Keratinocyte (primary cell): ENCODE data around the gene SLC25A21. TPM values are rescaled to one million over a fixed set of nuclear protein-coding genes. Genes with fewer than 3 reads are reported as not detected.

Source experiments
- DNase-seq: peaks from one replicate; pipeline ENCODE4 v3.0.0-alpha.2; 2011; ENCODE audit warnings: low read depth, missing footprints, low spot score
- FAIRE-seq: peaks from 2 replicates; lab custom pipeline; 2011; peaks lifted over from hg19 to GRCh38; lab: Jason Lieb, UNC
- H2AFZ ChIP-seq: 2 replicates; pipeline ENCODE4 v1.6.0; 2012; ENCODE audit warnings: low read length, control low read depth, inconsistent platforms; ENCODE audit not compliant: control insufficient read depth
- H3K27ac ChIP-seq: 2 replicates; pipeline ENCODE4 v1.5.1; 2011; ENCODE audit warnings: low read length; ENCODE audit not compliant: control insufficient read depth, insufficient read depth
- H3K27me3 ChIP-seq: 3 replicates; pipeline ENCODE4 v1.6.0; 2011; ENCODE audit warnings: low read length; ENCODE audit not compliant: control insufficient read depth, insufficient read depth; ENCODE audit errors: extremely low read depth
- H3K36me3 ChIP-seq, 2 experiments: 2 replicates in 1 of 2; 3 replicates in 1 of 2; pipeline ENCODE4 v1.5.1; 2011; ENCODE audit warnings: low read length in 2 of 2, mild to moderate bottlenecking in 1 of 2; ENCODE audit not compliant: control insufficient read depth in 2 of 2, insufficient read depth in 2 of 2; ENCODE audit errors: extremely low read depth in 1 of 2
- H3K4me1 ChIP-seq: 3 replicates; pipeline ENCODE4 v1.5.1; 2011; ENCODE audit warnings: low read length; ENCODE audit not compliant: control insufficient read depth, insufficient read depth; ENCODE audit errors: extremely low read depth
- H3K4me2 ChIP-seq: 3 replicates; pipeline ENCODE4 v1.6.0; 2011; ENCODE audit warnings: low read depth, low read length; ENCODE audit not compliant: control insufficient read depth, insufficient read depth; ENCODE audit errors: extremely low read depth
- H3K4me3 ChIP-seq, 3 experiments: fragments of 200-600 bp in 1 of 3; sonication (generic) in 1 of 3; 2 replicates in 2 of 3; 3 replicates in 1 of 3; pipeline ENCODE4 v1.5.1; 2011 to 2016; ENCODE audit warnings: low read length in 3 of 3, mild to moderate bottlenecking in 3 of 3, control low read depth in 2 of 3, inconsistent platforms in 1 of 3, low read depth in 1 of 3, mixed read lengths in 1 of 3, mixed run types in 1 of 3, moderate library complexity in 1 of 3; ENCODE audit not compliant: control insufficient read depth in 2 of 3, insufficient read depth in 2 of 3; ENCODE audit errors: extremely low read depth in 1 of 3
- H3K79me2 ChIP-seq: 2 replicates; pipeline ENCODE4 v1.6.0; 2012; ENCODE audit warnings: low read length; ENCODE audit not compliant: control insufficient read depth, insufficient read depth
- H3K9ac ChIP-seq: 3 replicates; pipeline ENCODE4 v1.6.0; 2011; ENCODE audit warnings: low read length; ENCODE audit not compliant: control insufficient read depth, insufficient read depth; ENCODE audit errors: extremely low read depth
- H3K9me1 ChIP-seq: 3 replicates; pipeline ENCODE4 v1.6.0; 2011; ENCODE audit warnings: low read length; ENCODE audit not compliant: control insufficient read depth, insufficient read depth; ENCODE audit errors: extremely low read depth
- H3K9me3 ChIP-seq: 2 replicates; pipeline ENCODE4 v1.5.1; 2012; ENCODE audit warnings: low read depth, low read length; ENCODE audit not compliant: control insufficient read depth
- H4K20me1 ChIP-seq: 3 replicates; pipeline ENCODE4 v1.6.0; 2011; ENCODE audit warnings: low read length; ENCODE audit not compliant: control insufficient read depth, insufficient read depth; ENCODE audit errors: extremely low read depth
- EZH2 ChIP-seq: IDR thresholded peaks from one replicate; pipeline ENCODE4 v1.6.1; 2012; ENCODE audit warnings: inconsistent platforms, mild to moderate bottlenecking, low read length, moderate library complexity
- dilution Hi-C: fragments of 300-500 bp; cut with MboI; formaldehyde crosslinking; loops from one replicate; pipeline ENCODE4 v1.7.0; 2020; ENCODE audit warnings: low sequenced_read_pairs; ENCODE audit not compliant: extremely low pct_ligation_motif_present
- polyA plus RNA-seq, 5 experiments: library from polyadenylated mRNA; depleted of rRNA in 3 of 5; stranded (reverse) in 3 of 5; stranded (forward) in 1 of 5; unstranded in 1 of 5; fragments of >200 nt; gene quantifications; 1 replicate in 1 of 5; 2 replicates in 3 of 5; 3 replicates in 1 of 5; pipeline versions ENCODE4 v1.2.1 to v1.2.3, GENCODE V29; 2011 to 2012; ENCODE audit warnings: missing spikeins in 2 of 5, low read depth in 1 of 5, low replicate concordance in 1 of 5
- TF ChIP-seq, protein P1 (sequence below), 3 experiments: IDR thresholded peaks in 1 of 3; conservative IDR thresholded peaks in 1 of 3; optimal IDR thresholded peaks in 1 of 3; 2 replicates in 2 of 3; 3 replicates in 1 of 3; pipeline versions ENCODE3 to v1.5.1; 2011; ENCODE audit warnings: low read length in 3 of 3, mild to moderate bottlenecking in 3 of 3, moderate library complexity in 2 of 3, control low read depth in 1 of 3, inconsistent platforms in 1 of 3; ENCODE audit not compliant: insufficient read depth in 2 of 3; ENCODE audit errors: extremely low read depth in 1 of 3

SLC25A21 gene
- polyA plus RNA-seq, 1 donor (not counting 4 experiments of a cell fraction or from before 2014, with no cell fraction given) = 0.66 TPM

DNA sequence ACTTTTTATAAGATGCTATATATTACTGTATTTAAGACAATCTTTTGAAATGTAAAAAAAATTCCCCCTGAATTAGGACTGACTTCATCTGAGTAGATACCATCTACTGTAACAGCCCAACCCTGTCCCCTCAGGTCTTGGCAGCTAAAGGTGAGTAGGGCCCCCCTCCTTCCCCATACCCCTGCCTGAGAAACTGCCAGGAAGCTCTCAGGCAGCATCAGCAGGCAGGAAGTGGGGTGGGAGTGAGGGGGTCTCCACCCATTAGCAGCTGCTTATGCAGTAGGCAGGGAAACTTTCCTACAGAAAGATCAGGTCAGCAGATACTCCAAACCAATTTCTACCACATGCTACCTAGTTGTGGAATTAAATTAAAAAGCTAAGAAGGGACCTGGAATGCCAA is 448.2 kb downstream of the SLC25A21 start:
- Histone ChIP-seq H3K79me2 (no peaks in the 10 kb centered on the region), H3K36me3 (no peaks in the 10 kb centered on the region)
- dilution Hi-C loops = no loop called here

DNA sequence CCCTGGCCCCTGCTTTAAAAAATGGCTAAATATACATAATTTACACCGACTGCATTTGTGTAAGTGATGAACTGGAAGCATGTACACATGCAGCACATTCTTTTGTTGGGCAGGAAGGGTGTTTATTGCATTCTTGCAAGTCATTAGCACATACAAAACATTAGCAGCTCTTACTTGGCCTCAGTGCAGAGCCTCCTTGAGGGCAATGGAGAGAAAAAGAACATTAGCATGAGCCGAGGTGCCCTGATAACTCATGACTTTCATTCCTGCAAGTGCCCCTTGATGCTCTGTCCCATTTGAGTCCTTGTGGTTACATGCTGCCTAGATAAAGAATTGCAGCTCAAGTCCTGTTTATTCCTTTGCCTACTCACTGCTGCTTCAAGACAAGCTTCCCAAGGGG is 448.9 kb downstream of the SLC25A21 start:
- H3K9me1 ChIP-seq = no peaks in the 10 kb centered on the region
- no peak for FAIRE-seq
- no peaks in the 10 kb centered on the region for H3K9me3 ChIP-seq
- no peak overlapping the region for H3K27ac ChIP-seq
- no peak for DNase-seq
- no peaks in the 10 kb centered on the region for H4K20me1 ChIP-seq
- dilution Hi-C loops = no loop called here
- no peak overlapping the region for H2AFZ ChIP-seq
- no peak overlapping the region for H3K4me2 ChIP-seq
- no peaks in the 10 kb centered on the region for H3K79me2 ChIP-seq
- no peaks in the 10 kb centered on the region for H3K4me1 ChIP-seq
- TF ChIP-seq, protein P1, sequence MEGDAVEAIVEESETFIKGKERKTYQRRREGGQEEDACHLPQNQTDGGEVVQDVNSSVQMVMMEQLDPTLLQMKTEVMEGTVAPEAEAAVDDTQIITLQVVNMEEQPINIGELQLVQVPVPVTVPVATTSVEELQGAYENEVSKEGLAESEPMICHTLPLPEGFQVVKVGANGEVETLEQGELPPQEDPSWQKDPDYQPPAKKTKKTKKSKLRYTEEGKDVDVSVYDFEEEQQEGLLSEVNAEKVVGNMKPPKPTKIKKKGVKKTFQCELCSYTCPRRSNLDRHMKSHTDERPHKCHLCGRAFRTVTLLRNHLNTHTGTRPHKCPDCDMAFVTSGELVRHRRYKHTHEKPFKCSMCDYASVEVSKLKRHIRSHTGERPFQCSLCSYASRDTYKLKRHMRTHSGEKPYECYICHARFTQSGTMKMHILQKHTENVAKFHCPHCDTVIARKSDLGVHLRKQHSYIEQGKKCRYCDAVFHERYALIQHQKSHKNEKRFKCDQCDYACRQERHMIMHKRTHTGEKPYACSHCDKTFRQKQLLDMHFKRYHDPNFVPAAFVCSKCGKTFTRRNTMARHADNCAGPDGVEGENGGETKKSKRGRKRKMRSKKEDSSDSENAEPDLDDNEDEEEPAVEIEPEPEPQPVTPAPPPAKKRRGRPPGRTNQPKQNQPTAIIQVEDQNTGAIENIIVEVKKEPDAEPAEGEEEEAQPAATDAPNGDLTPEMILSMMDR (optimal IDR thresholded peaks at IDR 0.05 in 1 of 3, IDR thresholded peaks at IDR 0.05 in 1 of 3, conservative IDR thresholded peaks at IDR 0.05 in 1 of 3; ENCODE audit: extremely low read depth in 1 of 3, insufficient read depth in 2 of 3, low read length in 3 of 3) = no peak
- no peak for TF ChIP-seq EZH2
- H3K27me3 ChIP-seq = peaks cover 4% of the 10 kb centered on the region
- no peak overlapping the region for H3K9ac ChIP-seq
- H3K36me3 ChIP-seq = no peaks in the 10 kb centered on the region
- no peak overlapping the region for H3K4me3 ChIP-seq

More for the DNA sequence above, 448.2 kb downstream of the SLC25A21 start:
- Histone ChIP-seq H3K4me3 (no peak overlapping the region), H3K4me2 (no peak overlapping the region), H3K4me1 (no peaks in the 10 kb centered on the region), H3K27me3 (peaks cover 4% of the 10 kb centered on the region), H4K20me1 (no peaks in the 10 kb centered on the region), H2AFZ (no peak overlapping the region), H3K9me1 (no peaks in the 10 kb centered on the region), H3K9ac (no peak overlapping the region), H3K9me3 (no peaks in the 10 kb centered on the region), H3K27ac (no peak overlapping the region)
- DNase-seq = no peak
- FAIRE-seq = no peak
- no peak for TF ChIP-seq EZH2
- TF ChIP-seq, protein P1 (optimal IDR thresholded peaks at IDR 0.05 in 1 of 3, IDR thresholded peaks at IDR 0.05 in 1 of 3, conservative IDR thresholded peaks at IDR 0.05 in 1 of 3; ENCODE audit: extremely low read depth in 1 of 3, insufficient read depth in 2 of 3, low read length in 3 of 3) = no peak
